Peyer's patch (tissue), 4 donors: ENCODE measurements around the gene GBP5. TPM values are rescaled to one million over a fixed set of nuclear protein-coding genes. Genes with fewer than 3 reads are reported as not detected.

ENCODE experiments used
- DNase-seq, 3 donors: peaks; one replicate each; pipeline ENCODE4 v3.0.0-alpha.2; 2017 to 2019
- H3K27ac ChIP-seq, 4 donors: fragments of 200-600 bp; sonication (generic); one replicate each; pipeline ENCODE4 v1.5.1; 2016 to 2019
- H3K27me3 ChIP-seq, 2 donors: fragments of 200-600 bp; sonication (generic); one replicate each; pipeline ENCODE4 v1.5.1; 2019
- H3K36me3 ChIP-seq, 3 donors: fragments of 200-600 bp; sonication (generic); one replicate each; pipeline ENCODE4 v1.5.1; 2016 to 2019
- H3K4me1 ChIP-seq, 4 donors: fragments of 200-600 bp; sonication (generic); one replicate each; pipeline ENCODE4 v1.5.1; 2016 to 2019
- H3K4me3 ChIP-seq, 4 donors: fragments of 200-600 bp; sonication (generic); 1 replicate in 3 of 4; 2 replicates in 1 of 4; pipeline ENCODE4 v1.5.1; 2016 to 2019; ENCODE audit warnings: mild to moderate bottlenecking in 1 of 4
- H3K9me3 ChIP-seq, 4 donors: fragments of 200-600 bp; sonication (generic); one replicate each; pipeline ENCODE4 v1.5.1; 2016 to 2019; ENCODE audit warnings: mild to moderate bottlenecking in 1 of 4
- POLR2A ChIP-seq, 2 donors: fragments of 450-650 bp; IDR thresholded peaks; one replicate each; pipeline ENCODE4 v1.5.1; 2017; ENCODE audit warnings: antibody characterized with exemption in 2 of 2, mild to moderate bottlenecking in 2 of 2, moderate library complexity in 2 of 2
- total RNA-seq, 4 donors: library from RNA; depleted of rRNA; stranded (reverse); fragments of >200 nt; gene quantifications; one replicate each; pipeline ENCODE4 v1.1.0, GENCODE V29; 2016
- TF ChIP-seq, protein P1 (sequence below), 6 experiments: fragments of 450-650 bp in 4 of 6; fragments of 200-600 bp in 2 of 6; sonication (generic) in 1 of 6; IDR thresholded peaks; one replicate each; pipeline ENCODE4 v1.5.1; 2017 to 2019; ENCODE audit warnings: antibody characterized with exemption in 6 of 6, mild to moderate bottlenecking in 3 of 6, moderate library complexity in 1 of 6

The GBP5 gene
- total RNA-seq, 4 donors from 2014 or later = 1.6 to 14.0 (median 3.1) TPM

- no peaks in the 10 kb centered on the region for H3K9me3 ChIP-seq
- no peaks in the 10 kb centered on the region for H3K36me3 ChIP-seq
- H3K4me3 ChIP-seq = no peak overlapping the region
- TF ChIP-seq POLR2A (IDR thresholded peaks at IDR 0.05) = no peak
- TF ChIP-seq, protein P1, sequence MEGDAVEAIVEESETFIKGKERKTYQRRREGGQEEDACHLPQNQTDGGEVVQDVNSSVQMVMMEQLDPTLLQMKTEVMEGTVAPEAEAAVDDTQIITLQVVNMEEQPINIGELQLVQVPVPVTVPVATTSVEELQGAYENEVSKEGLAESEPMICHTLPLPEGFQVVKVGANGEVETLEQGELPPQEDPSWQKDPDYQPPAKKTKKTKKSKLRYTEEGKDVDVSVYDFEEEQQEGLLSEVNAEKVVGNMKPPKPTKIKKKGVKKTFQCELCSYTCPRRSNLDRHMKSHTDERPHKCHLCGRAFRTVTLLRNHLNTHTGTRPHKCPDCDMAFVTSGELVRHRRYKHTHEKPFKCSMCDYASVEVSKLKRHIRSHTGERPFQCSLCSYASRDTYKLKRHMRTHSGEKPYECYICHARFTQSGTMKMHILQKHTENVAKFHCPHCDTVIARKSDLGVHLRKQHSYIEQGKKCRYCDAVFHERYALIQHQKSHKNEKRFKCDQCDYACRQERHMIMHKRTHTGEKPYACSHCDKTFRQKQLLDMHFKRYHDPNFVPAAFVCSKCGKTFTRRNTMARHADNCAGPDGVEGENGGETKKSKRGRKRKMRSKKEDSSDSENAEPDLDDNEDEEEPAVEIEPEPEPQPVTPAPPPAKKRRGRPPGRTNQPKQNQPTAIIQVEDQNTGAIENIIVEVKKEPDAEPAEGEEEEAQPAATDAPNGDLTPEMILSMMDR (IDR thresholded peaks at IDR 0.05) = no peak
- no peak for DNase-seq
- peak overlapping the region; percentile 37 to 58 (median 49) for H3K27ac ChIP-seq
- H3K27me3 ChIP-seq = no peaks in the 10 kb centered on the region
- no peaks in the 10 kb centered on the region for H3K4me1 ChIP-seq
Measured at GRCh38 chr1:89279011-89279466, 6.4 kb upstream of the GBP5 start.

DNA sequence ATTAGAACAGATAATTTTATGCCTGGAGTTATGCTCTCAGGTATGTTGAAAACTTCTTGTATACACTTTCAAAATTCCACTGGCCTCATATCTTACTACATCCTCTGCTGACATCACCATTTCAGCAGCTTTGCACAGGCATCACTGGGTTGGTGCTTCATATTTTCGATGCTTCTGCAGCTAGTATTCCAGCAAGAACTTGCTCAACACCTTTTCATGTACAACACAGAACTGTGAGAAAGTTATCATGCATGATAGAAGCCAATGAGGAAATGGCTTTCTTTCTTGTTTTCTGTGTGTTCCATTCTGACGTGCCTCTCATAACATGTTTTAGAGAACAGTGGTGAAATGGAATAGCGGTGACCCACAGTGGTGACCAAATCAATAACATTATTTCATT, 5.1 kb upstream of the GBP5 start:
- H3K27ac ChIP-seq = peak overlapping the region in 2 of 4 donors; percentile 46 to 52

GRCh38 chr1:89276690-89277089, 4.0 kb upstream of the GBP5 start:
- Histone ChIP-seq H3K27me3 (no peaks in the 10 kb centered on the region), H3K4me3 (no peak overlapping the region), H3K36me3 (no peaks in the 10 kb centered on the region), H3K4me1 (no peaks in the 10 kb centered on the region), H3K9me3 (no peaks in the 10 kb centered on the region), H3K27ac (no peak overlapping the region)
- TF ChIP-seq, protein P1 (IDR thresholded peaks at IDR 0.05) = peak in 2 of 6 experiments; percentile 20 to 26
- TF ChIP-seq POLR2A (IDR thresholded peaks at IDR 0.05) = no peak
- DNase-seq = no peak

More for the DNA sequence above, 5.1 kb upstream of the GBP5 start:
- Histone ChIP-seq H3K4me1 (no peaks in the 10 kb centered on the region), H3K4me3 (no peak overlapping the region), H3K9me3 (no peaks in the 10 kb centered on the region), H3K27me3 (no peaks in the 10 kb centered on the region), H3K36me3 (no peaks in the 10 kb centered on the region)
- DNase-seq = no peak
- TF ChIP-seq POLR2A (IDR thresholded peaks at IDR 0.05) = no peak
- TF ChIP-seq, protein P1 (IDR thresholded peaks at IDR 0.05) = no peak

GRCh38 chr1:89274411-89274857, 1.8 kb upstream of the GBP5 start:
- no peaks in the 10 kb centered on the region for H3K9me3 ChIP-seq
- TF ChIP-seq, protein P1 (IDR thresholded peaks at IDR 0.05) = no peak
- TF ChIP-seq POLR2A (IDR thresholded peaks at IDR 0.05) = no peak
- H3K4me1 ChIP-seq = no peaks in the 10 kb centered on the region
- H3K36me3 ChIP-seq = no peaks in the 10 kb centered on the region
- no peaks in the 10 kb centered on the region for H3K27me3 ChIP-seq
- H3K27ac ChIP-seq = peak overlapping the region in 3 of 4 donors; percentile 2 to 61 (median 31)
- H3K4me3 ChIP-seq = no peak overlapping the region
- no peak for DNase-seq

DNA sequence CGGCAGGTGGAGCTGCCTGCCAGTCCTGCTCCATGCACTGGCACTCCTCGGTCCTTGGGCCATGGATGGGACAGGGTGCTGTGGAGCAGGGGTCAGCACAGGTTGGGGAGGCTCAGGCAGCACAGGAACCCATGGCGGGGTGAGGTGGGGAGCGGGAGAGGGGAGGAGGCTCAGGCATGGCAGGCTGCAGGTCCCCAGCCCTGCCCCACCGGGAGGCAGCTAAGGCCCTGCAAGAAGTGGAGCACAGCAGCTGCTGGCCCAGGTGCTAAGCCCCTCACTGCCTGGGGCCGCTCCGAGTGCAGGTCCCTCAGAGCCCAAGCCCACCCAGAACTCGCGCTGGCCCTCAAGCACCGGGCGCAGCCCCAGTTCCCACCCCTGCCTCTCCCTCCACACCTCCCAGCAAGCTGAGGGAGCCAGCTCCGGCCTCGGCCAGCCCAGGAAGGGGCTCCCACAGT, 691 bp upstream of the GBP5 start:
- H3K4me1 ChIP-seq = no peaks in the 10 kb centered on the region
- DNase-seq = no peak
- no peaks in the 10 kb centered on the region for H3K36me3 ChIP-seq
- H3K4me3 ChIP-seq = no peak overlapping the region
- H3K9me3 ChIP-seq = no peaks in the 10 kb centered on the region
- no peak for TF ChIP-seq POLR2A (IDR thresholded peaks at IDR 0.05)
- TF ChIP-seq, protein P1 (IDR thresholded peaks at IDR 0.05) = no peak
- H3K27me3 ChIP-seq = no peaks in the 10 kb centered on the region
- H3K27ac ChIP-seq = peak overlapping the region in 3 of 4 donors; percentile 2 to 57 (median 57)
